GM12878 (cell line): ENCODE results near the gene TOB1. TPM values are rescaled to one million over a fixed set of nuclear protein-coding genes. Genes with fewer than 3 reads are reported as not detected.

Experiments used
- ATAC-seq: fragments of 200-7000 bp; cut with Tn5 transposase; 3 replicates; pipeline ENCODE4 v1.9.1; 2020; ENCODE audit warnings: mild to moderate bottlenecking, moderate library complexity
- BruUV-seq: library from RNA; stranded (reverse); fragments of 400-500 nt; replicated peaks from 2 replicates; lab custom pipeline; 2021; lab: Mats Ljungman, UMichigan
- CTCF ChIA-PET: fragments of 300-600 bp; sonication (Branson Sonifier 250); formaldehyde crosslinking; extraction: SDS; loops from one replicate; lab custom pipeline; 2021; ENCODE audit warnings: inconsistent platforms; lab: Yijun Ruan, JAX
- POLR2A ChIA-PET: fragments of 350-600 bp; formaldehyde crosslinking; extraction: SDS; loops from one replicate; lab custom pipeline; 2021; ENCODE audit warnings: inconsistent platforms; lab: Charles Lee
- RAD21 ChIA-PET: fragments of 300-600 bp; sonication (Branson Sonifier 250); formaldehyde crosslinking; loops from one replicate; lab custom pipeline; 2023; ENCODE audit warnings: antibody characterized with exemption; ENCODE audit not compliant: unreplicated experiment; lab: Charles Lee
- SMC1A ChIA-PET: fragments of 300-600 bp; sonication (Branson Sonifier 250); formaldehyde crosslinking; loops from one replicate; lab custom pipeline; 2023; ENCODE audit not compliant: unreplicated experiment, uncharacterized antibody; lab: Charles Lee
- DNase-seq: peaks from one replicate; pipeline ENCODE4 v3.0.0-alpha.2; 2011; ENCODE audit warnings: low read depth, low spot score
- FAIRE-seq: peaks from 3 replicates; lab custom pipeline; 2011; peaks lifted over from hg19 to GRCh38; lab: Jason Lieb, UNC
- H2AFZ ChIP-seq: 2 replicates; pipeline ENCODE4 v1.6.0; 2011; ENCODE audit warnings: low read depth, low read length, control low read depth; ENCODE audit not compliant: control insufficient read depth
- H3K27ac ChIP-seq: 2 replicates; pipeline ENCODE4 v1.5.1; 2011; ENCODE audit warnings: control low read depth; ENCODE audit not compliant: control insufficient read depth, insufficient read depth
- H3K27me3 ChIP-seq, 2 experiments: replicated peaks in 1 of 2; 2 replicates each; pipeline versions ENCODE4 v1.6.0 to v1.6.1; 2011; ENCODE audit warnings: low read length in 1 of 2; ENCODE audit not compliant: control insufficient read depth in 2 of 2, insufficient read depth in 2 of 2
- H3K36me3 ChIP-seq, 2 experiments: 2 replicates each; pipeline ENCODE4 v1.5.1; 2011; ENCODE audit warnings: low read length in 1 of 2; ENCODE audit not compliant: control insufficient read depth in 2 of 2, insufficient read depth in 2 of 2
- H3K4me1 ChIP-seq: 2 replicates; pipeline ENCODE4 v1.6.1; 2011; ENCODE audit warnings: mild to moderate bottlenecking, low read length, moderate library complexity, mixed read lengths; ENCODE audit not compliant: control insufficient read depth, insufficient read depth
- H3K4me2 ChIP-seq: 2 replicates; pipeline ENCODE4 v1.6.0; 2011; ENCODE audit warnings: control low read depth; ENCODE audit not compliant: control insufficient read depth, insufficient read depth
- H3K4me3 ChIP-seq: fragments of 200-600 bp; sonication (generic); 2 replicates; pipeline ENCODE4 v1.5.1; 2016
- H3K79me2 ChIP-seq: 2 replicates; pipeline ENCODE4 v1.6.0; 2011; ENCODE audit warnings: low read length; ENCODE audit not compliant: control insufficient read depth, insufficient read depth
- H3K9ac ChIP-seq: 2 replicates; pipeline ENCODE4 v1.8.0; 2011; ENCODE audit warnings: low read length, control low read depth, mixed read lengths; ENCODE audit not compliant: control insufficient read depth, insufficient read depth
- H3K9me3 ChIP-seq: replicated peaks from 3 replicates; pipeline ENCODE4 v1.5.1; 2011; ENCODE audit warnings: mild to moderate bottlenecking, low read length; ENCODE audit not compliant: control insufficient read depth, insufficient read depth
- H4K20me1 ChIP-seq: 2 replicates; pipeline ENCODE4 v1.6.0; 2011; ENCODE audit not compliant: control insufficient read depth, insufficient read depth
- BHLHE40 ChIP-seq, 2 experiments: fragments of 450-650 bp in 1 of 2; IDR thresholded peaks; 2 replicates each; pipeline ENCODE4 v1.6.1; 2011 to 2017; ENCODE audit warnings: low read depth in 2 of 2, borderline replicate concordance in 1 of 2, improper control_type of control experiment in 1 of 2, low read length in 1 of 2, mild to moderate bottlenecking in 1 of 2
- EZH2 ChIP-seq: IDR thresholded peaks from 2 replicates; pipeline ENCODE4 v1.6.1; 2012; ENCODE audit warnings: low read depth, mild to moderate bottlenecking, control low read depth, inconsistent platforms, low read length, borderline replicate concordance; ENCODE audit not compliant: control insufficient read depth
- MYB ChIP-seq: fragments of 150-350 bp; IDR thresholded peaks from 2 replicates; pipeline ENCODE4 v1.6.1; 2014; ENCODE audit warnings: mild to moderate bottlenecking, low read depth, low read length, borderline replicate concordance
- PAX8 ChIP-seq: fragments of 450-650 bp; IDR thresholded peaks from 2 replicates; pipeline ENCODE4 v1.6.1; 2017; ENCODE audit warnings: mild to moderate bottlenecking, moderate library complexity
- RAD21 ChIP-seq: IDR thresholded peaks from 2 replicates; pipeline ENCODE4 v1.6.1; 2011; ENCODE audit warnings: mild to moderate bottlenecking, low read depth, low read length, moderate library complexity; ENCODE audit not compliant: insufficient read depth
- RBBP5 ChIP-seq: fragments of 200-600 bp; sonication (generic); conservative IDR thresholded peaks from 2 replicates; pipeline ENCODE4 v1.6.1; 2016
- SPI1 ChIP-seq: IDR thresholded peaks from 2 replicates; pipeline ENCODE4 v1.6.1; 2011; ENCODE audit warnings: low read depth, mild to moderate bottlenecking, low read length, moderate library complexity, borderline replicate concordance; ENCODE audit not compliant: insufficient read depth
- ZNF207 ChIP-seq: fragments of 450-650 bp; IDR thresholded peaks from 2 replicates; pipeline ENCODE4 v1.6.1; 2014; ENCODE audit warnings: antibody characterized with exemption, mild to moderate bottlenecking, borderline replicate concordance
- WGBS: methylation state at CpG from one replicate; pipeline ENCODE4 v1.1.6; 2016; ENCODE audit warnings: low lambda C conversion rate; ENCODE audit not compliant: insufficient replicate concordance, insufficient coverage; ENCODE audit errors: missing lambda C conversion rate; 5-methylcytosine and 5-hydroxymethylcytosine counted together
- in situ Hi-C: fragments of 300-500 bp; cut with MboI; formaldehyde crosslinking; loops from 9 replicates; pipeline ENCODE4 v1.14.3; 2018; ENCODE audit warnings: mixed read lengths
- intact Hi-C: fragments of 100-400 bp; cut with micrococcal nuclease; formaldehyde crosslinking; loops from one replicate; pipeline ENCODE4 v1.14.2; 2022; ENCODE audit not compliant: unreplicated experiment
- polyA plus RNA-seq, 11 experiments: library from polyadenylated mRNA; depleted of rRNA in 4 of 11; unstranded in 6 of 11; stranded (reverse) in 5 of 11; fragments of >200 nt; fragmentation: Nextera tagmentation in 4 of 11; fragmentation: Illumina TruSeq in 1 of 11; extraction: Ambion mirVana in 4 of 11; extraction: Trizol in 1 of 11; gene quantifications; 1 replicate in 1 of 11; 2 replicates in 10 of 11; pipeline versions ENCODE4 v1.2.1 to v1.2.3, GENCODE V29; 2011 to 2016; ENCODE audit warnings: inconsistent platforms in 2 of 11, missing spikeins in 2 of 11, low read depth in 1 of 11
- total RNA-seq, 4 experiments: library from RNA; depleted of rRNA in 3 of 4; stranded (reverse); fragments of >200 nt in 3 of 4; fragmentation: Illumina TruSeq in 1 of 4; extraction: Trizol in 1 of 4; gene quantifications; 2 replicates each; pipeline versions ENCODE4 v1.2.1 to v1.2.3, GENCODE V29; 2013 to 2021
- TF ChIP-seq, protein P1 (sequence below): IDR thresholded peaks from 2 replicates; pipeline ENCODE4 v1.6.1; 2012; ENCODE audit warnings: low read depth, low read length, improper control_type of control experiment
- TF ChIP-seq, protein P2 (sequence below): IDR thresholded peaks from 2 replicates; pipeline ENCODE4 v1.6.1; 2011; ENCODE audit warnings: low read depth, mild to moderate bottlenecking, low read length, moderate library complexity, borderline replicate concordance; ENCODE audit errors: extremely low read depth
- TF ChIP-seq, protein P3 (sequence below): fragments of 150-350 bp; IDR thresholded peaks from 2 replicates; pipeline ENCODE4 v1.6.1; 2014; ENCODE audit warnings: mild to moderate bottlenecking, low read depth, low read length
- TF ChIP-seq, protein P4 (sequence below): fragments of 450-650 bp; IDR thresholded peaks from 2 replicates; pipeline ENCODE4 v1.6.1; 2017; ENCODE audit warnings: low read depth, mild to moderate bottlenecking, moderate library complexity
- TF ChIP-seq, protein P5 (sequence below): fragments of 450-650 bp; IDR thresholded peaks from 2 replicates; pipeline ENCODE4 v1.6.1; 2016; ENCODE audit warnings: mild to moderate bottlenecking

The TOB1 gene
- total and polyA plus RNA-seq, 10 of the 15 experiments (the other 5 are each of a cell fraction or from before 2014, with no cell fraction given) = 5.0 to 32.4 (median 13.7) TPM

DNA sequence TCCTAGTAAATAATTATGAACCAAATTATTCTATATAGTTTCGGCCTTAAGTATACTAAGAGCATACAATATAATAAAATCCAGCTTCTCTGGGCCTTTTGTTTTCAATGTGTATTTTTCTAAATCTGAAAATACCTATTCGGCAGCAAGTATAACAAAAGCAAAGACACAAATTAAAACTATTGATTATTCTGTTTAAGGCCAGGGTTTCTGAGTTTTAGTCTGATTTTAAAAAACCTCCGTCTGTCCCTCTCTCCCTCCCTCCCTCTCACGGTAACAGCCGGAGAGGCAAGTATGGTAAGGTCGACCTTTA is 1.5 kb downstream of the TOB1 start (continued):
- no peak for TF ChIP-seq SPI1
- TF ChIP-seq, protein P1, sequence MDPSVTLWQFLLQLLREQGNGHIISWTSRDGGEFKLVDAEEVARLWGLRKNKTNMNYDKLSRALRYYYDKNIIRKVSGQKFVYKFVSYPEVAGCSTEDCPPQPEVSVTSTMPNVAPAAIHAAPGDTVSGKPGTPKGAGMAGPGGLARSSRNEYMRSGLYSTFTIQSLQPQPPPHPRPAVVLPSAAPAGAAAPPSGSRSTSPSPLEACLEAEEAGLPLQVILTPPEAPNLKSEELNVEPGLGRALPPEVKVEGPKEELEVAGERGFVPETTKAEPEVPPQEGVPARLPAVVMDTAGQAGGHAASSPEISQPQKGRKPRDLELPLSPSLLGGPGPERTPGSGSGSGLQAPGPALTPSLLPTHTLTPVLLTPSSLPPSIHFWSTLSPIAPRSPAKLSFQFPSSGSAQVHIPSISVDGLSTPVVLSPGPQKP = no peak
- TF ChIP-seq, protein P2, sequence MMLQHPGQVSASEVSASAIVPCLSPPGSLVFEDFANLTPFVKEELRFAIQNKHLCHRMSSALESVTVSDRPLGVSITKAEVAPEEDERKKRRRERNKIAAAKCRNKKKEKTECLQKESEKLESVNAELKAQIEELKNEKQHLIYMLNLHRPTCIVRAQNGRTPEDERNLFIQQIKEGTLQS = no peak

DNA sequence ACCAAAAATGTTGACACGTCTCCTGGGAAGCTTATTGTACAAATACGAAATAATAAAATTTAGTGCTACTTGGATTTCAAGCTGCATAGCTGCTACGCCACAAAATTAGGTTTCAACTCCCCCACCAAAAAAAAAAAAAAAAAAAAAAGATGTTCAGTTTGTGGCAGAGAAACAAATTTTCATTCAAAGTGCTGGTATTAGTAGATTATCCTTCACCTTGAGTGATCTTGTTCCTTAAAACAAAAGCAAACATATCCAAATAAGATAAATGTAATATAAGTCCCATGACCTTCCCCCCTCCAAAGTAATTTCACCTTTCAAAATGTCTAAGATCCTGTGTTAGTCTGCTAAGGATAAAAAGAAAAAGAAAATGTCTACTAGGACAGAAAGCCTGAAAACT is 2.2 kb downstream of the TOB1 start:
- peaks cover 39% of the 10 kb centered on the region for H3K79me2 ChIP-seq
- ATAC-seq (no peak), FAIRE-seq (no peak), DNase-seq (no peak)
- ChIA-PET CTCF (interaction anchor here (0.6 to 8.7 kb wide), 11 partner anchors 8 to 387 kb away, joined by 3 to 85 read pairs (median 4); no protein-coding TSS in a partner anchor), POLR2A (interaction anchor here (0.7 to 1.8 kb wide), 3 partner anchors 9 to 265 kb away, joined by 3 to 8 read pairs (median 4); no protein-coding TSS in a partner anchor), SMC1A (interaction anchor here (0.6 to 5.6 kb wide), 10 partner anchors 8 to 192 kb away, joined by 3 to 46 read pairs (median 4); no protein-coding TSS in a partner anchor), RAD21 (interaction anchor here (3.9 kb wide), 1 partner anchor 11 kb away, joined by 19 read pairs; no protein-coding TSS in a partner anchor)
- H3K4me2 ChIP-seq = no peak overlapping the region
- H3K27me3 ChIP-seq = no peaks in the 10 kb centered on the region
- no peaks in the 10 kb centered on the region; a peak in 1 of 4 replicates for H3K36me3 ChIP-seq
- H3K4me3 ChIP-seq = peak overlapping the region; percentile 92
- no peaks in the 10 kb centered on the region for H3K9me3 ChIP-seq
- no peak overlapping the region for H2AFZ ChIP-seq
- no peaks in the 10 kb centered on the region for H3K4me1 ChIP-seq
- H4K20me1 ChIP-seq = no peaks in the 10 kb centered on the region
- intact Hi-C loops (loop anchor here (2.0 to 10.0 kb wide), 2 partner anchors 289 to 391 kb away; partner anchors contain the start of gene NME1), in situ Hi-C loops (loop anchor here (5.0 kb wide), 1 partner anchor 48 kb away; no protein-coding TSS in a partner anchor)
- WGBS = 100% methylated on average over 3 of the region's 3 CpGs
- no TSS peak for BruUV-seq
- no peak overlapping the region for H3K27ac ChIP-seq
- H3K9ac ChIP-seq = no peak overlapping the region
- TF ChIP-seq RAD21 (no peak), ZNF207 (no peak), BHLHE40 (IDR thresholded peaks at IDR 0.05; ENCODE audit: borderline replicate concordance in 1 of 2, low read depth in 2 of 2, low read length in 1 of 2) (no peak), EZH2 (no peak), MYB (no peak), PAX8 (no peak), RBBP5 (no peak)
- TF ChIP-seq, protein P3, sequence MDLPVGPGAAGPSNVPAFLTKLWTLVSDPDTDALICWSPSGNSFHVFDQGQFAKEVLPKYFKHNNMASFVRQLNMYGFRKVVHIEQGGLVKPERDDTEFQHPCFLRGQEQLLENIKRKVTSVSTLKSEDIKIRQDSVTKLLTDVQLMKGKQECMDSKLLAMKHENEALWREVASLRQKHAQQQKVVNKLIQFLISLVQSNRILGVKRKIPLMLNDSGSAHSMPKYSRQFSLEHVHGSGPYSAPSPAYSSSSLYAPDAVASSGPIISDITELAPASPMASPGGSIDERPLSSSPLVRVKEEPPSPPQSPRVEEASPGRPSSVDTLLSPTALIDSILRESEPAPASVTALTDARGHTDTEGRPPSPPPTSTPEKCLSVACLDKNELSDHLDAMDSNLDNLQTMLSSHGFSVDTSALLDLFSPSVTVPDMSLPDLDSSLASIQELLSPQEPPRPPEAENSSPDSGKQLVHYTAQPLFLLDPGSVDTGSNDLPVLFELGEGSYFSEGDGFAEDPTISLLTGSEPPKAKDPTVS = no peak
- TF ChIP-seq, protein P4, sequence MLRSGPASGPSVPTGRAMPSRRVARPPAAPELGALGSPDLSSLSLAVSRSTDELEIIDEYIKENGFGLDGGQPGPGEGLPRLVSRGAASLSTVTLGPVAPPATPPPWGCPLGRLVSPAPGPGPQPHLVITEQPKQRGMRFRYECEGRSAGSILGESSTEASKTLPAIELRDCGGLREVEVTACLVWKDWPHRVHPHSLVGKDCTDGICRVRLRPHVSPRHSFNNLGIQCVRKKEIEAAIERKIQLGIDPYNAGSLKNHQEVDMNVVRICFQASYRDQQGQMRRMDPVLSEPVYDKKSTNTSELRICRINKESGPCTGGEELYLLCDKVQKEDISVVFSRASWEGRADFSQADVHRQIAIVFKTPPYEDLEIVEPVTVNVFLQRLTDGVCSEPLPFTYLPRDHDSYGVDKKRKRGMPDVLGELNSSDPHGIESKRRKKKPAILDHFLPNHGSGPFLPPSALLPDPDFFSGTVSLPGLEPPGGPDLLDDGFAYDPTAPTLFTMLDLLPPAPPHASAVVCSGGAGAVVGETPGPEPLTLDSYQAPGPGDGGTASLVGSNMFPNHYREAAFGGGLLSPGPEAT = no peak
- TF ChIP-seq, protein P5, sequence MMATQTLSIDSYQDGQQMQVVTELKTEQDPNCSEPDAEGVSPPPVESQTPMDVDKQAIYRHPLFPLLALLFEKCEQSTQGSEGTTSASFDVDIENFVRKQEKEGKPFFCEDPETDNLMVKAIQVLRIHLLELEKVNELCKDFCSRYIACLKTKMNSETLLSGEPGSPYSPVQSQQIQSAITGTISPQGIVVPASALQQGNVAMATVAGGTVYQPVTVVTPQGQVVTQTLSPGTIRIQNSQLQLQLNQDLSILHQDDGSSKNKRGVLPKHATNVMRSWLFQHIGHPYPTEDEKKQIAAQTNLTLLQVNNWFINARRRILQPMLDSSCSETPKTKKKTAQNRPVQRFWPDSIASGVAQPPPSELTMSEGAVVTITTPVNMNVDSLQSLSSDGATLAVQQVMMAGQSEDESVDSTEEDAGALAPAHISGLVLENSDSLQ = no peak
